Endothelial cell of umbilical vein (primary cell): ENCODE measurements around the gene KCTD11. TPM values are rescaled to one million over a fixed set of nuclear protein-coding genes. Genes with fewer than 3 reads are reported as not detected.

Experiments used
- BruUV-seq: library from RNA; stranded (reverse); fragments of 400-500 nt; replicated peaks from 2 replicates; lab custom pipeline; 2021; lab: Mats Ljungman, UMichigan
- CTCF ChIA-PET: fragments of 300-600, 350-600 bp; sonication (Branson Sonifier 250); formaldehyde crosslinking; loops from one replicate; lab custom pipeline; 2021; ENCODE audit warnings: antibody characterized with exemption, inconsistent platforms; lab: Charles Lee
- POLR2A ChIA-PET: fragments of 300-600, 350-600 bp; sonication (Branson Sonifier 250); formaldehyde crosslinking; loops from one replicate; lab custom pipeline; 2021; ENCODE audit warnings: antibody characterized with exemption, inconsistent platforms; lab: Charles Lee
- DNase-seq: peaks from one replicate; pipeline ENCODE4 v3.0.0-alpha.2; 2011; ENCODE audit warnings: low read depth, low spot score
- FAIRE-seq: peaks from 2 replicates; lab custom pipeline; 2011; peaks lifted over from hg19 to GRCh38; lab: Jason Lieb, UNC
- H2AFZ ChIP-seq: 2 replicates; pipeline ENCODE4 v1.6.0; 2012; ENCODE audit warnings: low read depth, low read length, control low read depth, inconsistent platforms
- H3K27ac ChIP-seq: 2 replicates; pipeline ENCODE4 v1.5.1; 2011; ENCODE audit warnings: low read depth, mild to moderate bottlenecking, control low read depth, low read length, moderate library complexity; ENCODE audit not compliant: insufficient read depth
- H3K27me3 ChIP-seq, 2 experiments: 2 replicates each; pipeline versions ENCODE4 v1.6.0 to v1.6.1; 2011; ENCODE audit warnings: low read length in 2 of 2, mixed read lengths in 1 of 2; ENCODE audit not compliant: control insufficient read depth in 2 of 2, insufficient read depth in 2 of 2
- H3K36me3 ChIP-seq, 2 experiments: 2 replicates in 1 of 2; 3 replicates in 1 of 2; pipeline ENCODE4 v1.5.1; 2011; ENCODE audit warnings: low read length in 2 of 2, mild to moderate bottlenecking in 1 of 2, moderate library complexity in 1 of 2; ENCODE audit not compliant: control insufficient read depth in 2 of 2, insufficient read depth in 2 of 2; ENCODE audit errors: extremely low read depth in 1 of 2
- H3K4me1 ChIP-seq: 3 replicates; pipeline ENCODE4 v1.5.1; 2011; ENCODE audit warnings: mild to moderate bottlenecking, low read length; ENCODE audit not compliant: control insufficient read depth, insufficient read depth; ENCODE audit errors: extremely low read depth
- H3K4me2 ChIP-seq: 2 replicates; pipeline ENCODE4 v1.6.1; 2011; ENCODE audit warnings: low read length, control low read depth, mixed read lengths; ENCODE audit not compliant: insufficient read depth
- H3K4me3 ChIP-seq, 3 experiments: fragments of 200-600 bp in 1 of 3; sonication (generic), shearing (Covaris generic) in 1 of 3; replicated peaks in 1 of 3; 2 replicates each; pipeline ENCODE4 v1.5.1; 2011 to 2016; ENCODE audit warnings: control low read depth in 3 of 3, low read length in 3 of 3, mild to moderate bottlenecking in 2 of 3, inconsistent platforms in 1 of 3, low read depth in 1 of 3, moderate library complexity in 1 of 3; ENCODE audit not compliant: insufficient read depth in 1 of 3
- H3K79me2 ChIP-seq: 2 replicates; pipeline ENCODE4 v1.6.0; 2012; ENCODE audit warnings: low read length, inconsistent platforms; ENCODE audit not compliant: control insufficient read depth, insufficient read depth
- H3K9ac ChIP-seq: replicated peaks from 2 replicates; pipeline ENCODE3; 2011; ENCODE audit warnings: low read length, control low read depth; ENCODE audit not compliant: insufficient read depth; ENCODE audit errors: extremely low read depth
- H3K9me1 ChIP-seq: replicated peaks from 3 replicates; pipeline ENCODE4 v1.6.0; 2011; ENCODE audit warnings: mild to moderate bottlenecking, low read length; ENCODE audit not compliant: control insufficient read depth, insufficient read depth; ENCODE audit errors: extremely low read depth
- H3K9me3 ChIP-seq: replicated peaks from 2 replicates; pipeline ENCODE4 v1.5.1; 2012; ENCODE audit warnings: low read length, inconsistent platforms; ENCODE audit not compliant: control insufficient read depth, insufficient read depth
- H4K20me1 ChIP-seq: replicated peaks from 2 replicates; pipeline ENCODE3; 2011; ENCODE audit warnings: mild to moderate bottlenecking, low read length; ENCODE audit not compliant: control insufficient read depth, insufficient read depth; ENCODE audit errors: extremely low read depth
- EZH2 ChIP-seq: IDR thresholded peaks from 2 replicates; pipeline ENCODE4 v1.6.1; 2012; ENCODE audit warnings: borderline replicate concordance, low read depth, mild to moderate bottlenecking, moderate library complexity, low read length, inconsistent platforms; ENCODE audit not compliant: severe bottlenecking
- FOS ChIP-seq: IDR thresholded peaks from 2 replicates; pipeline ENCODE4 v1.6.1; 2011; ENCODE audit warnings: mild to moderate bottlenecking, low read length, moderate library complexity, borderline replicate concordance; ENCODE audit not compliant: insufficient read depth
- GATA2 ChIP-seq: IDR thresholded peaks from 2 replicates; pipeline ENCODE4 v1.7.0; 2011; ENCODE audit warnings: low read depth, mild to moderate bottlenecking, moderate library complexity, mixed read lengths, low read length; ENCODE audit not compliant: insufficient read length, insufficient read depth
- MYC ChIP-seq: IDR thresholded peaks from one replicate; pipeline ENCODE4 v1.6.1; 2011; ENCODE audit warnings: mild to moderate bottlenecking, low read depth, low read length
- POLR2A ChIP-seq: IDR thresholded peaks from 2 replicates; pipeline ENCODE4 v1.6.1; 2012; ENCODE audit warnings: low read depth, mild to moderate bottlenecking, control low read depth, low read length
- dilution Hi-C: fragments of 300-500 bp; cut with MboI; formaldehyde crosslinking; loops from one replicate; pipeline ENCODE4 v1.15.0; 2019; ENCODE audit warnings: low sequenced_read_pairs; ENCODE audit not compliant: extremely low pct_ligation_motif_present
- intact Hi-C: fragments of 100-400 bp; cut with micrococcal nuclease; formaldehyde crosslinking; loops from one replicate; pipeline ENCODE4 v1.10.0; 2022
- polyA plus RNA-seq, 4 experiments: library from polyadenylated mRNA; depleted of rRNA in 3 of 4; stranded (reverse) in 3 of 4; unstranded in 1 of 4; fragments of >200 nt; gene quantifications; 2 replicates each; pipeline versions ENCODE4 v1.2.1 to v1.2.3, GENCODE V29; 2011 to 2012; ENCODE audit warnings: missing spikeins in 1 of 4
- total RNA-seq: library from RNA; stranded (reverse); gene quantifications from 2 replicates; pipeline ENCODE4 v1.2.3, GENCODE V29; 2021
- TF ChIP-seq, protein P1 (sequence below): IDR thresholded peaks from 2 replicates; pipeline ENCODE4 v1.6.1; 2011; ENCODE audit not compliant: insufficient read depth, insufficient read length

Gene KCTD11
- total and polyA plus RNA-seq, 2 donors (not counting 3 experiments of a cell fraction or from before 2014, with no cell fraction given), result 3.8 to 6.5 TPM

- Histone ChIP-seq H3K9me1 (no peaks in the 10 kb centered on the region), H3K36me3 (no peaks in the 10 kb centered on the region), H4K20me1 (no peaks in the 10 kb centered on the region), H3K4me3 (no peak overlapping the region), H2AFZ (no peak overlapping the region), H3K79me2 (no peaks in the 10 kb centered on the region), H3K27ac (no peak overlapping the region), H3K4me2 (no peak overlapping the region), H3K9ac (no peak overlapping the region), H3K4me1 (no peaks in the 10 kb centered on the region), H3K9me3 (no peaks in the 10 kb centered on the region), H3K27me3 (no peaks in the 10 kb centered on the region)
- intact Hi-C loops, result no loop called here
- TF ChIP-seq EZH2, result no peak
- dilution Hi-C loops, result no loop called here
- no TSS peak for BruUV-seq
- ChIA-PET POLR2A (no interaction called here), CTCF (interaction anchor here (2.8 kb wide), 1 partner anchor 11 kb away, joined by 8 read pairs; the partner anchor contains the start of gene NEURL4)
- DNase-seq (no peak), FAIRE-seq (no peak)
Measured at GRCh38 chr17:7340179-7340578, 11.8 kb upstream of the KCTD11 start.

DNA sequence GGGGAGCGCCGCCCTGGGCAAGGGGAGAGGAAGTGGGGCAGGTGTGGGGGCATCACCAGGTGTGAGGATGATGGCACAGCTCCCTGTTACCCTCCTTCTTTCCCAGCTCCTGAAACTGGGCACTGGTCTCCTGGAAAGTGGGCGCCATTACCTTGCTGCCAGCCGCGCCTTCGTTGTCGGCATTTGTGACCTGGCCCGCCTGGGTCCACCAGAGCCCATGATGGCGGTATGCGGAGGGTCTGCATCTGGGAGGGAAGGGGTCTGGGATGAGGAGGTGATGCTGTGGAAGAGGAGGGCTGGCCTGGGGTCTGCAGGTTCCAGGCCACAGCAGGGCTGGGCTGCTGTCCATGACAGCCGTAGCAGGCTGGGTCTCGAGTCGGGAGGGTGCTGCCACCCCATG is 10.1 kb upstream of the KCTD11 start:
- ChIA-PET CTCF (interaction anchor here (0.8 to 1.0 kb wide), 2 partner anchors 12 to 13 kb away, joined by 4 read pairs; partner anchors contain the start of genes NEURL4 and TMEM95), POLR2A (no interaction called here)
- H3K4me3 ChIP-seq, result no peak overlapping the region
- FAIRE-seq, result no peak
- no peaks in the 10 kb centered on the region for H3K79me2 ChIP-seq
- H3K9ac ChIP-seq, result no peak overlapping the region
- H3K4me1 ChIP-seq, result no peaks in the 10 kb centered on the region
- H3K9me1 ChIP-seq, result no peaks in the 10 kb centered on the region
- intact Hi-C loops (no loop called here), dilution Hi-C loops (no loop called here)
- H3K27ac ChIP-seq, result no peak overlapping the region
- TF ChIP-seq, protein P1, sequence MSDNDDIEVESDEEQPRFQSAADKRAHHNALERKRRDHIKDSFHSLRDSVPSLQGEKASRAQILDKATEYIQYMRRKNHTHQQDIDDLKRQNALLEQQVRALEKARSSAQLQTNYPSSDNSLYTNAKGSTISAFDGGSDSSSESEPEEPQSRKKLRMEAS, result no peak
- no peak for TF ChIP-seq EZH2
- TF ChIP-seq GATA2, result no peak
- TF ChIP-seq FOS, result no peak
- TF ChIP-seq POLR2A, result no peak
- no peak for TF ChIP-seq MYC
- H2AFZ ChIP-seq, result no peak overlapping the region
- H4K20me1 ChIP-seq, result no peaks in the 10 kb centered on the region
- H3K9me3 ChIP-seq, result no peaks in the 10 kb centered on the region
- no peaks in the 10 kb centered on the region for H3K27me3 ChIP-seq
- H3K36me3 ChIP-seq, result no peaks in the 10 kb centered on the region
- no TSS peak for BruUV-seq
- DNase-seq, result no peak
- no peak overlapping the region for H3K4me2 ChIP-seq
